ENCODE measurements around the gene USP6NL. TPM values are rescaled to one million over a fixed set of nuclear protein-coding genes. Genes with fewer than 3 reads are reported as not detected.

The USP6NL gene
- total and polyA plus RNA-seq, 2 of the 13 experiments (the other 11 are each of a cell fraction or from before 2014, with no cell fraction given) = 10.5 to 22.9 TPM

DNA sequence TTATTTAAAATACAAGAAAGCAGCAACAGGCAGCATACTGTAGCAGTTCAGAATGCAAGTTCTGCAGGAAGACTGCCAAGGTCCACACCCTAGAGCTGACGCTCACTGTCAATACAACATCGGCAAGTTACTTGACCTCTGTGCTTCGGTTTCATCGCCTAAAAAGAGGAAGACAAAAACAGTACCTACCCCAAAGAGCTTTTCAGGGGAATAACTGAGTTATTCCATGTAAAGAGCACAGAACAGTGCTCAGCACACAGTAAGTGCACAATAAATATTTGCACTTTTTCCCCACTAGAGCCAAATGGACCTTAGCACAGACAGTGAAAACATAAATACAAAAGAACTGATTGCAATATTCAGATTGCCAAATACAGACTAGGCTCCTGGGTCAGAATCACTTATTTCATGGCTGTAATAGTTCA is 88.6 kb downstream of the USP6NL start (continued):
- TF ChIP-seq, protein P1, sequence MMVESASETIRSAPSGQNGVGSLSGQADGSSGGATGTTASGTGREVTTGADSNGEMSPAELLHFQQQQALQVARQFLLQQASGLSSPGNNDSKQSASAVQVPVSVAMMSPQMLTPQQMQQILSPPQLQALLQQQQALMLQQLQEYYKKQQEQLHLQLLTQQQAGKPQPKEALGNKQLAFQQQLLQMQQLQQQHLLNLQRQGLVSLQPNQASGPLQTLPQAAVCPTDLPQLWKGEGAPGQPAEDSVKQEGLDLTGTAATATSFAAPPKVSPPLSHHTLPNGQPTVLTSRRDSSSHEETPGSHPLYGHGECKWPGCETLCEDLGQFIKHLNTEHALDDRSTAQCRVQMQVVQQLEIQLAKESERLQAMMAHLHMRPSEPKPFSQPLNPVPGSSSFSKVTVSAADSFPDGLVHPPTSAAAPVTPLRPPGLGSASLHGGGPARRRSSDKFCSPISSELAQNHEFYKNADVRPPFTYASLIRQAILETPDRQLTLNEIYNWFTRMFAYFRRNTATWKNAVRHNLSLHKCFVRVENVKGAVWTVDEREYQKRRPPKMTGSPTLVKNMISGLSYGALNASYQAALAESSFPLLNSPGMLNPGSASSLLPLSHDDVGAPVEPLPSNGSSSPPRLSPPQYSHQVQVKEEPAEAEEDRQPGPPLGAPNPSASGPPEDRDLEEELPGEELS (CRISPR knock-in tag; IDR thresholded peaks at IDR 0.05) = peak; percentile 65
- TF ChIP-seq ZBTB34 (CRISPR knock-in tag; IDR thresholded peaks at IDR 0.05) (peak; percentile 32; the same call in 1 of the 2 replicates), SALL1 (CRISPR knock-in tag; IDR thresholded peaks at IDR 0.05) (peak; percentile 76), ZNF713 (CRISPR knock-in tag; IDR thresholded peaks at IDR 0.05) (no peak), NR2C2 (CRISPR knock-in tag; IDR thresholded peaks at IDR 0.05; ENCODE audit: borderline replicate concordance) (peak; percentile 25; the same call in 1 of the 2 replicates), HDAC2 (CRISPR knock-in tag; IDR thresholded peaks at IDR 0.05) (peak; percentile 73), ADNP (CRISPR knock-in tag; IDR thresholded peaks at IDR 0.05) (0 out of 2 replicates have a peak, but pooled peaks have one; percentile 36), EP300 (IDR thresholded peaks at IDR 0.05; ENCODE audit: low read depth in 2 of 2, low read length in 2 of 2) (peak in 1 of 2 experiments; percentile 68; a peak in 1 of 4 replicates), EP300 (CRISPR knock-in tag; IDR thresholded peaks at IDR 0.05; ENCODE audit: borderline replicate concordance) (no peak), TCF7 (IDR thresholded peaks at IDR 0.05; ENCODE audit: low read depth) (peak; percentile 19; the same call in 1 of the 2 replicates), ZNF331 (CRISPR knock-in tag; IDR thresholded peaks at IDR 0.05) (0 out of 2 replicates have a peak, but pooled peaks have one; percentile 18), ZNF503 (CRISPR knock-in tag; IDR thresholded peaks at IDR 0.05) (peak; percentile 68; the same call in 1 of the 2 replicates), ZNF3 (CRISPR knock-in tag; IDR thresholded peaks at IDR 0.05) (no peak), HNF4A (CRISPR knock-in tag; IDR thresholded peaks at IDR 0.05) (peak; percentile 78), RARA (CRISPR knock-in tag; IDR thresholded peaks at IDR 0.05) (peak; percentile 49; the same call in 1 of the 2 replicates), TEAD3 (CRISPR knock-in tag; optimal IDR thresholded peaks at IDR 0.05; ENCODE audit: borderline replicate concordance) (peak; percentile 8), HNF4G (IDR thresholded peaks at IDR 0.05; ENCODE audit: borderline replicate concordance, low read depth, low read length) (0 out of 2 replicates have a peak, but pooled peaks have one; percentile 21), HNF4G (CRISPR knock-in tag; IDR thresholded peaks at IDR 0.05; ENCODE audit: borderline replicate concordance, low read depth) (no peak)
- TF ChIP-seq, protein P2, sequence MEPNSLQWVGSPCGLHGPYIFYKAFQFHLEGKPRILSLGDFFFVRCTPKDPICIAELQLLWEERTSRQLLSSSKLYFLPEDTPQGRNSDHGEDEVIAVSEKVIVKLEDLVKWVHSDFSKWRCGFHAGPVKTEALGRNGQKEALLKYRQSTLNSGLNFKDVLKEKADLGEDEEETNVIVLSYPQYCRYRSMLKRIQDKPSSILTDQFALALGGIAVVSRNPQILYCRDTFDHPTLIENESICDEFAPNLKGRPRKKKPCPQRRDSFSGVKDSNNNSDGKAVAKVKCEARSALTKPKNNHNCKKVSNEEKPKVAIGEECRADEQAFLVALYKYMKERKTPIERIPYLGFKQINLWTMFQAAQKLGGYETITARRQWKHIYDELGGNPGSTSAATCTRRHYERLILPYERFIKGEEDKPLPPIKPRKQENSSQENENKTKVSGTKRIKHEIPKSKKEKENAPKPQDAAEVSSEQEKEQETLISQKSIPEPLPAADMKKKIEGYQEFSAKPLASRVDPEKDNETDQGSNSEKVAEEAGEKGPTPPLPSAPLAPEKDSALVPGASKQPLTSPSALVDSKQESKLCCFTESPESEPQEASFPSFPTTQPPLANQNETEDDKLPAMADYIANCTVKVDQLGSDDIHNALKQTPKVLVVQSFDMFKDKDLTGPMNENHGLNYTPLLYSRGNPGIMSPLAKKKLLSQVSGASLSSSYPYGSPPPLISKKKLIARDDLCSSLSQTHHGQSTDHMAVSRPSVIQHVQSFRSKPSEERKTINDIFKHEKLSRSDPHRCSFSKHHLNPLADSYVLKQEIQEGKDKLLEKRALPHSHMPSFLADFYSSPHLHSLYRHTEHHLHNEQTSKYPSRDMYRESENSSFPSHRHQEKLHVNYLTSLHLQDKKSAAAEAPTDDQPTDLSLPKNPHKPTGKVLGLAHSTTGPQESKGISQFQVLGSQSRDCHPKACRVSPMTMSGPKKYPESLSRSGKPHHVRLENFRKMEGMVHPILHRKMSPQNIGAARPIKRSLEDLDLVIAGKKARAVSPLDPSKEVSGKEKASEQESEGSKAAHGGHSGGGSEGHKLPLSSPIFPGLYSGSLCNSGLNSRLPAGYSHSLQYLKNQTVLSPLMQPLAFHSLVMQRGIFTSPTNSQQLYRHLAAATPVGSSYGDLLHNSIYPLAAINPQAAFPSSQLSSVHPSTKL (CRISPR knock-in tag; IDR thresholded peaks at IDR 0.05) = peak; percentile 79

Data from HepG2 (cell line).